B cell (primary cell): ENCODE data around the gene FHDC1. TPM values are rescaled to one million over a fixed set of nuclear protein-coding genes. Genes with fewer than 3 reads are reported as not detected.

Source experiments
- ATAC-seq: fragments of 200-7000 bp; cut with Tn5 transposase; one replicate; pipeline ENCODE4 v1.10.0; 2021; ENCODE audit warnings: low read depth, mild to moderate bottlenecking, moderate number of reproducible peaks, moderate library complexity
- CTCF ChIA-PET: fragments of 350-600 bp; sonication (Branson Sonifier 250); formaldehyde crosslinking; loops from one replicate; lab custom pipeline; 2021; ENCODE audit warnings: antibody characterized with exemption, inconsistent platforms; lab: Charles Lee
- POLR2A ChIA-PET: fragments of 350-600 bp; sonication (Branson Sonifier 250); formaldehyde crosslinking; loops from one replicate; lab custom pipeline; 2021; ENCODE audit warnings: antibody characterized with exemption; lab: Charles Lee
- DNase-seq: peaks from one replicate; pipeline ENCODE4 v3.0.0; 2013
- H2AFZ ChIP-seq: 2 replicates; pipeline ENCODE4 v1.6.1; 2012; ENCODE audit warnings: mild to moderate bottlenecking, low read depth, low read length; ENCODE audit not compliant: insufficient read depth, poor library complexity, severe bottlenecking
- H3K27ac ChIP-seq, 2 donors: 1 replicate in 1 of 2; 2 replicates in 1 of 2; pipeline ENCODE4 v1.5.1; 2012 to 2013; ENCODE audit warnings: low read length in 2 of 2, mild to moderate bottlenecking in 2 of 2, moderate library complexity in 1 of 2
- H3K27me3 ChIP-seq, 4 experiments: fragments of 200-600 bp in 1 of 4; sonication (generic) in 1 of 4; replicated peaks in 1 of 4; 1 replicate in 2 of 4; 2 replicates in 2 of 4; pipeline versions ENCODE4 v1.6.1 to v1.7.0; 2013 to 2016; ENCODE audit warnings: low read length in 3 of 4, mild to moderate bottlenecking in 2 of 4, mixed read lengths in 1 of 4, moderate library complexity in 1 of 4; ENCODE audit not compliant: insufficient read depth in 4 of 4, control insufficient read depth in 3 of 4; ENCODE audit errors: control extremely low read depth in 1 of 4
- H3K36me3 ChIP-seq, 2 experiments: replicated peaks in 1 of 2; 1 replicate in 1 of 2; 2 replicates in 1 of 2; pipeline versions ENCODE4 v1.6.1 to v1.7.1; 2013; ENCODE audit warnings: low read length in 1 of 2; ENCODE audit not compliant: insufficient read depth in 2 of 2, control insufficient read depth in 1 of 2; ENCODE audit errors: control extremely low read depth in 1 of 2, extremely low read depth in 1 of 2
- H3K4me1 ChIP-seq, 2 donors: fragments of 200-600 bp in 1 of 2; sonication (generic) in 1 of 2; 1 replicate in 1 of 2; 2 replicates in 1 of 2; pipeline versions ENCODE4 v1.5.1 to v1.6.1; 2013 to 2017; ENCODE audit warnings: low read length in 2 of 2; ENCODE audit not compliant: control insufficient read depth in 2 of 2, insufficient read depth in 2 of 2
- H3K4me2 ChIP-seq: replicated peaks from 2 replicates; pipeline ENCODE3; 2012; ENCODE audit warnings: mild to moderate bottlenecking, low read depth, low read length; ENCODE audit not compliant: poor library complexity, severe bottlenecking
- H3K4me3 ChIP-seq, 5 experiments: fragments of 200-600 bp in 1 of 5; sonication (generic) in 1 of 5; 1 replicate in 3 of 5; 2 replicates in 2 of 5; pipeline versions ENCODE4 v1.5.1 to v1.7.0; 2011 to 2016; ENCODE audit warnings: low read length in 4 of 5, mild to moderate bottlenecking in 4 of 5, low read depth in 2 of 5, control low read depth in 1 of 5, moderate library complexity in 1 of 5; ENCODE audit not compliant: insufficient read depth in 1 of 5; ENCODE audit errors: control extremely low read depth in 1 of 5, extremely low read depth in 1 of 5
- H3K79me2 ChIP-seq: fragments of 200-600 bp; sonication (generic); one replicate; pipeline ENCODE4 v1.6.0; 2016; ENCODE audit warnings: low read length; ENCODE audit not compliant: control insufficient read depth, insufficient read depth
- H3K9ac ChIP-seq: fragments of 200-600 bp; sonication (generic); 2 replicates; pipeline ENCODE4 v1.6.1; 2017; ENCODE audit warnings: mild to moderate bottlenecking, low read length, moderate library complexity
- H3K9me3 ChIP-seq, 3 donors: one replicate each; pipeline versions ENCODE4 v1.6.1 to v1.7.1; 2013; ENCODE audit warnings: low read length in 2 of 3; ENCODE audit not compliant: control insufficient read depth in 2 of 3, insufficient read depth in 1 of 3; ENCODE audit errors: control extremely low read depth in 1 of 3
- H4K20me1 ChIP-seq: 2 replicates; pipeline ENCODE4 v1.6.0; 2012; ENCODE audit warnings: mild to moderate bottlenecking, low read length; ENCODE audit not compliant: insufficient read depth, control insufficient read depth, poor library complexity, severe bottlenecking
- H3K27ac Mint-ChIP-seq: one replicate; pipeline ENCODE4 v1.8.0; 2021; ENCODE audit warnings: mixed read lengths
- H3K27me3 Mint-ChIP-seq: one replicate; pipeline ENCODE4 v1.8.0; 2021; ENCODE audit warnings: mixed read lengths
- H3K4me1 Mint-ChIP-seq: one replicate; pipeline ENCODE4 v1.8.0; 2021; ENCODE audit warnings: mixed read lengths
- H3K4me3 Mint-ChIP-seq: one replicate; pipeline ENCODE4 v1.8.0; 2021; ENCODE audit warnings: mixed read lengths
- H3K9me3 Mint-ChIP-seq: one replicate; pipeline ENCODE4 v1.8.0; 2022; ENCODE audit warnings: mixed read lengths; ENCODE audit not compliant: insufficient read depth
- CTCF ChIP-seq: fragments of 200-600 bp; IDR thresholded peaks from one replicate; pipeline ENCODE4 v1.8.0; 2022; ENCODE audit warnings: antibody characterized with exemption, mild to moderate bottlenecking
- EZH2 ChIP-seq: IDR thresholded peaks from 2 replicates; pipeline ENCODE4 v1.6.1; 2012; ENCODE audit warnings: borderline replicate concordance, low read depth, mild to moderate bottlenecking, moderate library complexity, low read length; ENCODE audit not compliant: insufficient read depth, poor library complexity, severe bottlenecking
- WGBS: methylation state at CpG from one replicate; pipeline ENCODE4 v1.1.5; 2013; ENCODE audit warnings: missing lambda C conversion rate; ENCODE audit not compliant: insufficient coverage; 5-methylcytosine and 5-hydroxymethylcytosine counted together
- intact Hi-C: fragments of 100-400 bp; cut with micrococcal nuclease; formaldehyde crosslinking; loops from one replicate; pipeline ENCODE4 v1.10.0; 2022
- polyA plus RNA-seq: library from polyadenylated mRNA; depleted of rRNA; stranded (reverse); fragments of >200 nt; gene quantifications from 2 replicates; pipeline ENCODE4 v1.2.3, GENCODE V29; 2012
- total RNA-seq, 2 donors: library from RNA; stranded (reverse); fragments of 120-200 nt in 1 of 2; gene quantifications; 1 replicate in 1 of 2; 2 replicates in 1 of 2; pipeline versions ENCODE4 v1.2.3 to v1.2.4, GENCODE V29; 2013 to 2022

FHDC1 gene
- total and polyA plus RNA-seq, 2 donors (not counting 1 experiment from before 2014, with no cell fraction given), result 0.13 to 0.57 TPM

GRCh38 chr4:152929888-152930287 is 6.2 kb upstream of the FHDC1 start:
- Mint-ChIP-seq H3K4me3 (no peak overlapping the region), H3K9me3 (no peaks in the 10 kb centered on the region), H3K27me3 (peaks cover 30% of the 10 kb centered on the region), H3K4me1 (peaks cover 17% of the 10 kb centered on the region), H3K27ac (no peak overlapping the region)
- Histone ChIP-seq H3K27me3 (peaks cover 0 to 11% (median 7%) of the 10 kb centered on the region in 4 experiments), H3K9me3 (peaks cover 0 to 2% (median 0%) of the 10 kb centered on the region in 3 donors), H3K79me2 (no peaks in the 10 kb centered on the region), H3K36me3 (no peaks in the 10 kb centered on the region), H3K27ac (no peak overlapping the region), H4K20me1 (no peaks in the 10 kb centered on the region), H3K4me2 (no peak overlapping the region), H3K4me3 (no peak overlapping the region), H3K9ac (no peak overlapping the region), H2AFZ (no peak overlapping the region), H3K4me1 (peaks cover 6 to 10% of the 10 kb centered on the region in 2 donors)
- ATAC-seq (no peak), DNase-seq (no peak)
- WGBS, result no CpG with 5 or more reads among the region's 1 CpG
- TF ChIP-seq CTCF (no peak), EZH2 (no peak)
- intact Hi-C loops, result no loop called here
- ChIA-PET CTCF (no interaction called here), POLR2A (no interaction called here)

GRCh38 chr4:152935143-152935542 is 980 bp upstream of the FHDC1 start:
- no peaks in the 10 kb centered on the region for H3K9me3 Mint-ChIP-seq
- no peak for TF ChIP-seq CTCF
- TF ChIP-seq EZH2, result no peak
- Histone ChIP-seq H3K27me3 (peaks cover 0 to 56% (median 27%) of the 10 kb centered on the region in 4 experiments), H3K9me3 (peaks cover 0 to 2% (median 0%) of the 10 kb centered on the region in 3 donors), H3K4me2 (peak overlapping the region; percentile 90), H3K79me2 (no peaks in the 10 kb centered on the region), H3K9ac (peak overlapping the region; percentile 65), H3K36me3 (no peaks in the 10 kb centered on the region), H4K20me1 (no peaks in the 10 kb centered on the region), H2AFZ (peak overlapping the region; percentile 74), H3K4me3 (peak overlapping the region in 1 of 5 experiments; percentile 81), H3K4me1 (peaks cover 23 to 25% of the 10 kb centered on the region in 2 donors), H3K27ac (no peak overlapping the region)
- H3K27ac Mint-ChIP-seq, result no peak overlapping the region
- DNase-seq, result peak; percentile 42
- intact Hi-C loops, result no loop called here
- ChIA-PET CTCF (interaction anchor here (0.9 to 2.7 kb wide), 5 partner anchors 73 to 708 kb away, joined by 3 to 8 read pairs (median 5); no protein-coding TSS in a partner anchor), POLR2A (no interaction called here)
- 7% methylated on average over 13 of the region's 16 CpGs for WGBS
- peaks cover 27% of the 10 kb centered on the region for H3K4me1 Mint-ChIP-seq
- peaks cover 50% of the 10 kb centered on the region for H3K27me3 Mint-ChIP-seq
- peak overlapping the region; percentile 84 for H3K4me3 Mint-ChIP-seq
- ATAC-seq, result no peak
